ENCODE results near the gene LIN7A.

LIN7A gene

GRCh38 chr12:80920006-80920405 is 17.7 kb downstream of the LIN7A start:
- H3K4me3 ChIP-seq (ENCODE audit: low read length in 2 of 2), result no peak overlapping the region

GRCh38 chr12:80917651-80918050 is 20.1 kb downstream of the LIN7A start:
- Histone ChIP-seq H3K9ac (ENCODE audit: low read length in 2 of 2) (no peak overlapping the region), H3K27ac (ENCODE audit: low read length) (no peak overlapping the region), H3K9me3 (ENCODE audit: control insufficient read depth in 2 of 2, low read length in 2 of 2) (no peaks in the 10 kb centered on the region), H3K4me3 (ENCODE audit: low read length in 2 of 2) (no peak overlapping the region), H3K36me3 (ENCODE audit: control insufficient read depth in 2 of 2, insufficient read depth in 2 of 2, low read length in 2 of 2) (no peaks in the 10 kb centered on the region), H3K4me1 (ENCODE audit: control insufficient read depth, insufficient read depth, low read length) (no peaks in the 10 kb centered on the region), H3K27me3 (ENCODE audit: control insufficient read depth in 1 of 2, insufficient read depth in 2 of 2, low read length in 2 of 2) (no peaks in the 10 kb centered on the region)

More at GRCh38 chr12:80920006-80920405, 17.7 kb downstream of the LIN7A start:
- Histone ChIP-seq H3K9me3 (ENCODE audit: control insufficient read depth in 2 of 2, low read length in 2 of 2) (no peaks in the 10 kb centered on the region), H3K4me1 (ENCODE audit: control insufficient read depth, insufficient read depth, low read length) (no peaks in the 10 kb centered on the region), H3K27ac (ENCODE audit: low read length) (no peak overlapping the region), H3K27me3 (ENCODE audit: control insufficient read depth in 1 of 2, insufficient read depth in 2 of 2, low read length in 2 of 2) (no peaks in the 10 kb centered on the region), H3K9ac (ENCODE audit: low read length in 2 of 2) (no peak overlapping the region), H3K36me3 (ENCODE audit: control insufficient read depth in 2 of 2, insufficient read depth in 2 of 2, low read length in 2 of 2) (no peaks in the 10 kb centered on the region)

GRCh38 chr12:80912901-80913770 is 24.6 kb downstream of the LIN7A start:
- Histone ChIP-seq H3K27ac (ENCODE audit: low read length) (no peak overlapping the region), H3K27me3 (ENCODE audit: control insufficient read depth in 1 of 2, insufficient read depth in 2 of 2, low read length in 2 of 2) (no peaks in the 10 kb centered on the region), H3K9ac (ENCODE audit: low read length in 2 of 2) (no peak overlapping the region), H3K4me3 (ENCODE audit: low read length in 2 of 2) (no peak overlapping the region), H3K9me3 (ENCODE audit: control insufficient read depth in 2 of 2, low read length in 2 of 2) (no peaks in the 10 kb centered on the region), H3K4me1 (ENCODE audit: control insufficient read depth, insufficient read depth, low read length) (no peaks in the 10 kb centered on the region), H3K36me3 (ENCODE audit: control insufficient read depth in 2 of 2, insufficient read depth in 2 of 2, low read length in 2 of 2) (no peaks in the 10 kb centered on the region)

GRCh38 chr12:80909370-80909769 is 28.4 kb downstream of the LIN7A start:
- H3K9me3 ChIP-seq (ENCODE audit: control insufficient read depth in 2 of 2, low read length in 2 of 2), result no peaks in the 10 kb centered on the region
- H3K27ac ChIP-seq (ENCODE audit: low read length), result no peak overlapping the region
- no peaks in the 10 kb centered on the region for H3K4me1 ChIP-seq (ENCODE audit: control insufficient read depth, insufficient read depth, low read length)
- no peaks in the 10 kb centered on the region for H3K36me3 ChIP-seq (ENCODE audit: control insufficient read depth in 2 of 2, insufficient read depth in 2 of 2, low read length in 2 of 2)
- no peak overlapping the region for H3K9ac ChIP-seq (ENCODE audit: low read length in 2 of 2)
- H3K27me3 ChIP-seq (ENCODE audit: control insufficient read depth in 1 of 2, insufficient read depth in 2 of 2, low read length in 2 of 2), result no peaks in the 10 kb centered on the region
- H3K4me3 ChIP-seq (ENCODE audit: low read length in 2 of 2), result no peak overlapping the region

- Histone ChIP-seq H3K36me3 (ENCODE audit: control insufficient read depth in 2 of 2, insufficient read depth in 2 of 2, low read length in 2 of 2) (no peaks in the 10 kb centered on the region), H3K9me3 (ENCODE audit: control insufficient read depth in 2 of 2, low read length in 2 of 2) (no peaks in the 10 kb centered on the region), H3K4me1 (ENCODE audit: control insufficient read depth, insufficient read depth, low read length) (no peaks in the 10 kb centered on the region), H3K27me3 (ENCODE audit: control insufficient read depth in 1 of 2, insufficient read depth in 2 of 2, low read length in 2 of 2) (no peaks in the 10 kb centered on the region), H3K27ac (ENCODE audit: low read length) (no peak overlapping the region), H3K9ac (ENCODE audit: low read length in 2 of 2) (no peak overlapping the region), H3K4me3 (ENCODE audit: low read length in 2 of 2) (no peak overlapping the region)
These were observed 35.0 kb downstream of the LIN7A start for GRCh38 chr12:80902711-80903110.

GRCh38 chr12:80901661-80902060 is 36.1 kb downstream of the LIN7A start:
- no peaks in the 10 kb centered on the region for H3K27me3 ChIP-seq (ENCODE audit: control insufficient read depth in 1 of 2, insufficient read depth in 2 of 2, low read length in 2 of 2)
- H3K4me1 ChIP-seq (ENCODE audit: control insufficient read depth, insufficient read depth, low read length), result no peaks in the 10 kb centered on the region
- H3K27ac ChIP-seq (ENCODE audit: low read length), result no peak overlapping the region
- H3K9ac ChIP-seq (ENCODE audit: low read length in 2 of 2), result no peak overlapping the region
- no peaks in the 10 kb centered on the region for H3K9me3 ChIP-seq (ENCODE audit: control insufficient read depth in 2 of 2, low read length in 2 of 2)
- H3K4me3 ChIP-seq (ENCODE audit: low read length in 2 of 2), result no peak overlapping the region
- H3K36me3 ChIP-seq (ENCODE audit: control insufficient read depth in 2 of 2, insufficient read depth in 2 of 2, low read length in 2 of 2), result no peaks in the 10 kb centered on the region

- H3K27ac ChIP-seq (ENCODE audit: low read length), result no peak overlapping the region
These were observed 42.5 kb downstream of the LIN7A start for GRCh38 chr12:80895240-80895639.

GRCh38 chr12:80894179-80894578 is 43.6 kb downstream of the LIN7A start:
- no peaks in the 10 kb centered on the region for H3K9me3 ChIP-seq (ENCODE audit: control insufficient read depth in 2 of 2, low read length in 2 of 2)
- no peaks in the 10 kb centered on the region for H3K27me3 ChIP-seq (ENCODE audit: control insufficient read depth in 1 of 2, insufficient read depth in 2 of 2, low read length in 2 of 2)
- no peaks in the 10 kb centered on the region for H3K4me1 ChIP-seq (ENCODE audit: control insufficient read depth, insufficient read depth, low read length)
- H3K9ac ChIP-seq (ENCODE audit: low read length in 2 of 2), result no peak overlapping the region
- H3K36me3 ChIP-seq (ENCODE audit: control insufficient read depth in 2 of 2, insufficient read depth in 2 of 2, low read length in 2 of 2), result no peaks in the 10 kb centered on the region
- H3K27ac ChIP-seq (ENCODE audit: low read length), result no peak overlapping the region
- no peak overlapping the region for H3K4me3 ChIP-seq (ENCODE audit: low read length in 2 of 2)

More at GRCh38 chr12:80895240-80895639, 42.5 kb downstream of the LIN7A start:
- Histone ChIP-seq H3K4me3 (ENCODE audit: low read length in 2 of 2) (no peak overlapping the region), H3K9ac (ENCODE audit: low read length in 2 of 2) (no peak overlapping the region), H3K9me3 (ENCODE audit: control insufficient read depth in 2 of 2, low read length in 2 of 2) (no peaks in the 10 kb centered on the region), H3K4me1 (ENCODE audit: control insufficient read depth, insufficient read depth, low read length) (no peaks in the 10 kb centered on the region), H3K27me3 (ENCODE audit: control insufficient read depth in 1 of 2, insufficient read depth in 2 of 2, low read length in 2 of 2) (no peaks in the 10 kb centered on the region), H3K36me3 (ENCODE audit: control insufficient read depth in 2 of 2, insufficient read depth in 2 of 2, low read length in 2 of 2) (no peaks in the 10 kb centered on the region)

GRCh38 chr12:80892597-80893445 is 44.9 kb downstream of the LIN7A start:
- Histone ChIP-seq H3K9ac (ENCODE audit: low read length in 2 of 2) (no peak overlapping the region), H3K27ac (ENCODE audit: low read length) (no peak overlapping the region), H3K4me1 (ENCODE audit: control insufficient read depth, insufficient read depth, low read length) (no peaks in the 10 kb centered on the region), H3K36me3 (ENCODE audit: control insufficient read depth in 2 of 2, insufficient read depth in 2 of 2, low read length in 2 of 2) (no peaks in the 10 kb centered on the region), H3K4me3 (ENCODE audit: low read length in 2 of 2) (no peak overlapping the region), H3K9me3 (ENCODE audit: control insufficient read depth in 2 of 2, low read length in 2 of 2) (no peaks in the 10 kb centered on the region), H3K27me3 (ENCODE audit: control insufficient read depth in 1 of 2, insufficient read depth in 2 of 2, low read length in 2 of 2) (no peaks in the 10 kb centered on the region)

- H3K9me3 ChIP-seq (ENCODE audit: control insufficient read depth in 2 of 2, low read length in 2 of 2), result no peaks in the 10 kb centered on the region
- no peaks in the 10 kb centered on the region for H3K4me1 ChIP-seq (ENCODE audit: control insufficient read depth, insufficient read depth, low read length)
- H3K4me3 ChIP-seq (ENCODE audit: low read length in 2 of 2), result no peak overlapping the region
- H3K36me3 ChIP-seq (ENCODE audit: control insufficient read depth in 2 of 2, insufficient read depth in 2 of 2, low read length in 2 of 2), result no peaks in the 10 kb centered on the region
- no peak overlapping the region for H3K9ac ChIP-seq (ENCODE audit: low read length in 2 of 2)
- no peaks in the 10 kb centered on the region for H3K27me3 ChIP-seq (ENCODE audit: control insufficient read depth in 1 of 2, insufficient read depth in 2 of 2, low read length in 2 of 2)
- H3K27ac ChIP-seq (ENCODE audit: low read length), result no peak overlapping the region
These were observed 53.1 kb downstream of the LIN7A start for GRCh38 chr12:80884651-80885050.

Measured in stomach smooth muscle (tissue), 2 donors.